COLO829 (cell line): Measurements from ENCODE around the gene ZNF891.

Source experiments
- DNase-seq: peaks from one replicate; pipeline ENCODE4 v3.0.0; 2012; ENCODE audit warnings: low spot score

The ZNF891 gene

DNA sequence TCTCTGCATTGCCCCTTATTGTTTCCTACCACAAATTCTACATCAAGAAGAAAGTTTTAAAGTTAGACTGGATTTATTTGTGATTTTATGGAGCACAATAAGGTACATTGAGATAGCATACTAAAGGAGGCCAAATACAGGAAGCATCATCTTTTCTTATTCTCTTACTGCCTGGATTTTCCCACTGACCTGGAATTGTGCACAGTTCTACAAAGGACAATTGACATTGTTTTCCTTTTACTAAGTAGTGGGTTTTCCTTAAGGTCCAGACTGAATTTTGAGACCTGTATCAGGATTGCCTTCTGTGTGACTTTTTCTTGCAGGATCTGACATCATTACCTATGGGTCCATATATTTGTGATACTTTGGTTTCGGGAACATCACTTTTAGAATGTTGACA is 68.1 kb downstream of the ZNF891 start:
- DNase-seq: no peak

DNA sequence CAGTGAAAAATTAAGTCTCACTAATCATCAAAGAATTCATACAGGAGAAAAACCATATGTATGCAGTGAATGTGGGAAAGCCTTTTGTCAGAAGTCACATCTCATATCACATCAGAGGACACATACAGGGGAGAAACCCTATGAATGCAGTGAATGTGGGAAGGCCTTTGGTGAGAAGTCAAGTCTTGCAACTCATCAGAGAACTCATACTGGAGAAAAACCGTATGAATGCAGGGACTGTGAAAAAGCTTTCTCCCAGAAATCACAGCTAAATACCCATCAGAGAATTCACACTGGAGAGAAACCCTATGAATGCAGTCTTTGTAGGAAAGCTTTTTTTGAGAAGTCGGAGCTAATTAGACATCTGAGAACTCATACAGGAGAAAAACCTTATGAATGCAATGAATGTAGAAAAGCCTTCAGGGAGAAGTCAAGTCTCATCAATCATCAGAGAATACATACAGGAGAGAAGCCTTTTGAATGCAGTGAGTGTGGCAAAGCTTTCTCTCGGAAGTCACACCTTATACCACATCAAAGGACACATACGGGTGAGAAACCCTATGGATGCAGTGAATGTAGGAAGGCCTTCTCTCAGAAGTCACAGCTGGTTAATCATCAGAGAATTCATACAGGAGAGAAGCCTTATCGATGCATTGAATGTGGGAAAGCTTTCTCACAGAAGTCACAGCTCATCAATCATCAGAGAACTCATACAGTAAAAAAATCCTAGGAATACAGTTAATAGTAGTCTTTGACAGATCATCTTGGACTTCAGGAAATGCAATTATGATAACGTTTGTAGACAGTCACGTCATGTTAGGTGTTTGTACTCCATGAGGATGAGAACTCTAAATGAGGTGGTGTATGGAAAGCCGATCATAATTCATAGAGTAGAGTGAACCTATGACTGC is 71.6 kb downstream of the ZNF891 start:
- no peak for DNase-seq

DNA sequence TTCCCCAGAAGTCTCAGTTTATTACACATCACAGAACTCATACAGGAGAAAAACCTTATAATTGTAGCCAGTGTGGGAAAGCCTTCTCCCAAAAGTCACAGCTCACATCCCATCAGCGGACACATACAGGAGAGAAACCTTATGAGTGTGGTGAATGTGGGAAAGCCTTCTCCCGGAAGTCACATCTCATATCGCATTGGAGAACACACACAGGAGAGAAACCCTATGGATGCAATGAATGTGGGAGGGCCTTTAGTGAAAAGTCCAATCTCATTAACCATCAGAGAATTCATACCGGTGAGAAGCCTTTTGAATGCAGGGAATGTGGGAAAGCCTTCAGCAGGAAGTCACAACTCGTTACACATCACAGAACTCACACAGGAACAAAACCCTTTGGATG is 72.6 kb downstream of the ZNF891 start:
- DNase-seq: no peak
